HepG2 (cell line): ENCODE measurements around the gene FGF21. TPM values are rescaled to one million over a fixed set of nuclear protein-coding genes. Genes with fewer than 3 reads are reported as not detected.
A peak's percentile ranks its signal among the peaks of the same experiment; 100 is the strongest.

Source experiments
- ATAC-seq: fragments of 200-7000 bp; cut with Tn5 transposase; 3 replicates; pipeline ENCODE4 v1.9.1; 2020; ENCODE audit warnings: mild to moderate bottlenecking, moderate library complexity
- BruUV-seq: library from RNA; stranded (reverse); fragments of 400-500 nt; replicated peaks from 2 replicates; lab custom pipeline; 2021; lab: Mats Ljungman, UMichigan
- CTCF ChIA-PET: fragments of 300-600 bp; formaldehyde crosslinking; extraction: SDS; loops from one replicate; lab custom pipeline; 2021; ENCODE audit warnings: low total read pairs, inconsistent platforms, low intra/inter-chr PET ratio; lab: Yijun Ruan, JAX
- POLR2A ChIA-PET: fragments of 350-600 bp; sonication (Branson Sonifier 250); formaldehyde crosslinking; loops from one replicate; lab custom pipeline; 2020; ENCODE audit warnings: antibody characterized with exemption, inconsistent platforms; lab: Yijun Ruan, JAX
- DNase-seq: peaks from one replicate; pipeline ENCODE4 v3.0.0-alpha.2; 2015; ENCODE audit warnings: low spot score
- FAIRE-seq: peaks from 3 replicates; lab custom pipeline; 2011; peaks lifted over from hg19 to GRCh38; lab: Jason Lieb, UNC
- H2AFZ ChIP-seq: one replicate; pipeline ENCODE4 v1.6.1; 2011; ENCODE audit warnings: low read length, inconsistent platforms
- H3K27ac ChIP-seq: fragments of 300-600 bp; 3 replicates; pipeline ENCODE4 v1.8.0; 2011; ENCODE audit warnings: mixed run types, mild to moderate bottlenecking, mixed read lengths, low read length, inconsistent platforms; ENCODE audit not compliant: insufficient read depth; ENCODE audit errors: extremely low read length
- H3K27me3 ChIP-seq, 2 experiments: fragments of 200-600 bp in 1 of 2; 2 replicates in 1 of 2; 3 replicates in 1 of 2; pipeline versions ENCODE4 v1.6.0 to v1.8.0; 2011; ENCODE audit warnings: low read length in 2 of 2, mild to moderate bottlenecking in 2 of 2, moderate library complexity in 2 of 2, inconsistent platforms in 1 of 2; ENCODE audit not compliant: insufficient read depth in 2 of 2, control insufficient read depth in 1 of 2
- H3K36me3 ChIP-seq, 2 experiments: fragments of 200-600 bp in 1 of 2; replicated peaks in 1 of 2; 2 replicates in 1 of 2; 3 replicates in 1 of 2; pipeline versions ENCODE4 v1.5.1 to v1.8.0; 2011; ENCODE audit warnings: low read length in 2 of 2, inconsistent platforms in 1 of 2; ENCODE audit not compliant: insufficient read depth in 2 of 2, control insufficient read depth in 1 of 2
- H3K4me1 ChIP-seq: 2 replicates; pipeline ENCODE4 v1.5.1; 2012; ENCODE audit warnings: low read length, inconsistent platforms; ENCODE audit not compliant: insufficient read depth
- H3K4me2 ChIP-seq: 2 replicates; pipeline ENCODE4 v1.6.0; 2011; ENCODE audit warnings: low read depth, low read length, inconsistent platforms
- H3K4me3 ChIP-seq, 3 experiments: fragments of 200-600 bp in 1 of 3; sonication (generic), shearing (Covaris generic) in 1 of 3; replicated peaks in 1 of 3; 2 replicates each; pipeline ENCODE4 v1.5.1; 2011 to 2016; ENCODE audit warnings: low read length in 3 of 3, inconsistent platforms in 2 of 3, low read depth in 2 of 3, mild to moderate bottlenecking in 2 of 3, control low read depth in 1 of 3, mixed read lengths in 1 of 3; ENCODE audit not compliant: insufficient read depth in 1 of 3
- H3K79me2 ChIP-seq: one replicate; pipeline ENCODE4 v1.6.1; 2011; ENCODE audit warnings: low read length, inconsistent platforms; ENCODE audit not compliant: insufficient read depth
- H3K9ac ChIP-seq: 2 replicates; pipeline ENCODE4 v1.6.0; 2011; ENCODE audit warnings: mild to moderate bottlenecking, low read depth, low read length, inconsistent platforms; ENCODE audit not compliant: insufficient read depth
- H3K9me3 ChIP-seq: 2 replicates; pipeline ENCODE4 v1.5.1; 2012; ENCODE audit warnings: mild to moderate bottlenecking, low read length
- H4K20me1 ChIP-seq: 2 replicates; pipeline ENCODE4 v1.6.0; 2011; ENCODE audit warnings: inconsistent platforms, mild to moderate bottlenecking, low read length, moderate library complexity; ENCODE audit not compliant: insufficient read depth
- EZH2 ChIP-seq: conservative IDR thresholded peaks from 2 replicates; pipeline ENCODE4 v1.6.1; 2012; ENCODE audit warnings: mild to moderate bottlenecking, low read depth, low read length, moderate library complexity
- HNF4G ChIP-seq, 2 experiments: sonication (generic) in 1 of 2; formaldehyde crosslinking in 1 of 2; IDR thresholded peaks; 2 replicates each; pipeline versions ENCODE4 v1.4.0 to v1.6.1; 2011 to 2020; ENCODE audit warnings: borderline replicate concordance in 2 of 2, low read depth in 2 of 2, mild to moderate bottlenecking in 2 of 2, low read length in 1 of 2, missing genetic modification reagents in 1 of 2, moderate library complexity in 1 of 2
- ZFX ChIP-seq: sonication (generic); formaldehyde crosslinking; IDR thresholded peaks from 2 replicates; pipeline ENCODE4 v1.4.0; 2020; ENCODE audit warnings: mild to moderate bottlenecking, low read depth, missing genetic modification reagents, moderate library complexity
- ZSCAN31 ChIP-seq: sonication (generic); formaldehyde crosslinking; IDR thresholded peaks from 2 replicates; pipeline ENCODE4 v1.5.0; 2020; ENCODE audit warnings: low read depth, mild to moderate bottlenecking, missing genetic modification reagents
- WGBS: methylation state at CpG from one replicate; pipeline ENCODE4 v1.1.6; 2017; ENCODE audit warnings: low lambda C conversion rate; 5-methylcytosine and 5-hydroxymethylcytosine counted together
- in situ Hi-C: cut with HindIII; loops from 2 replicates; pipeline ENCODE4 v1.10.0; 2017; ENCODE audit warnings: low pct_unique_long_range_greater_than_20kb; ENCODE audit not compliant: extremely low pct_ligation_motif_present
- intact Hi-C: fragments of 100-400 bp; cut with micrococcal nuclease; formaldehyde crosslinking; loops from one replicate; pipeline ENCODE4 v1.10.0; 2022; ENCODE audit not compliant: unreplicated experiment
- polyA plus RNA-seq, 8 experiments: library from polyadenylated mRNA; depleted of rRNA in 3 of 8; stranded (reverse) in 7 of 8; unstranded in 1 of 8; fragments of >200 nt; fragmentation: Illumina TruSeq in 4 of 8; extraction: Trizol in 4 of 8; gene quantifications; 2 replicates each; pipeline versions ENCODE4 v1.2.1 to v1.2.3, GENCODE V29; 2011 to 2016; ENCODE audit warnings: low read depth in 4 of 8, missing spikeins in 1 of 8, mixed read lengths in 1 of 8; ENCODE audit not compliant: insufficient read depth in 1 of 8
- total RNA-seq, 5 experiments: library from RNA; depleted of rRNA; stranded (reverse); fragments of >200 nt; fragmentation: Illumina TruSeq; extraction: Trizol; gene quantifications; 2 replicates each; pipeline ENCODE4 v1.2.3, GENCODE V29; 2016; ENCODE audit warnings: low read depth in 1 of 5
- TF ChIP-seq, protein P1 (sequence below): fragments of 450-650 bp; IDR thresholded peaks from 2 replicates; pipeline ENCODE4 v1.6.1; 2016
- TF ChIP-seq, protein P2 (sequence below), 2 experiments: sonication (generic) in 1 of 2; formaldehyde crosslinking in 1 of 2; IDR thresholded peaks; 2 replicates each; pipeline versions ENCODE4 v1.5.1 to v1.6.1; 2011 to 2020; ENCODE audit warnings: borderline replicate concordance in 1 of 2, low read depth in 1 of 2, low read length in 1 of 2, mild to moderate bottlenecking in 1 of 2, missing genetic modification reagents in 1 of 2, moderate library complexity in 1 of 2
- TF ChIP-seq, protein P3 (sequence below): sonication (generic); formaldehyde crosslinking; IDR thresholded peaks from 2 replicates; pipeline ENCODE4 v1.4.0; 2020; ENCODE audit warnings: missing genetic modification reagents
- TF ChIP-seq, protein P4 (sequence below): sonication (generic); formaldehyde crosslinking; IDR thresholded peaks from 2 replicates; pipeline ENCODE4 v1.5.1; 2020; ENCODE audit warnings: missing genetic modification reagents, mild to moderate bottlenecking, borderline replicate concordance

The FGF21 gene
- total and polyA plus RNA-seq, 2 of the 13 experiments (the other 11 are each of a cell fraction or from before 2014, with no cell fraction given) = 0.17 TPM; not detected in 1

DNA sequence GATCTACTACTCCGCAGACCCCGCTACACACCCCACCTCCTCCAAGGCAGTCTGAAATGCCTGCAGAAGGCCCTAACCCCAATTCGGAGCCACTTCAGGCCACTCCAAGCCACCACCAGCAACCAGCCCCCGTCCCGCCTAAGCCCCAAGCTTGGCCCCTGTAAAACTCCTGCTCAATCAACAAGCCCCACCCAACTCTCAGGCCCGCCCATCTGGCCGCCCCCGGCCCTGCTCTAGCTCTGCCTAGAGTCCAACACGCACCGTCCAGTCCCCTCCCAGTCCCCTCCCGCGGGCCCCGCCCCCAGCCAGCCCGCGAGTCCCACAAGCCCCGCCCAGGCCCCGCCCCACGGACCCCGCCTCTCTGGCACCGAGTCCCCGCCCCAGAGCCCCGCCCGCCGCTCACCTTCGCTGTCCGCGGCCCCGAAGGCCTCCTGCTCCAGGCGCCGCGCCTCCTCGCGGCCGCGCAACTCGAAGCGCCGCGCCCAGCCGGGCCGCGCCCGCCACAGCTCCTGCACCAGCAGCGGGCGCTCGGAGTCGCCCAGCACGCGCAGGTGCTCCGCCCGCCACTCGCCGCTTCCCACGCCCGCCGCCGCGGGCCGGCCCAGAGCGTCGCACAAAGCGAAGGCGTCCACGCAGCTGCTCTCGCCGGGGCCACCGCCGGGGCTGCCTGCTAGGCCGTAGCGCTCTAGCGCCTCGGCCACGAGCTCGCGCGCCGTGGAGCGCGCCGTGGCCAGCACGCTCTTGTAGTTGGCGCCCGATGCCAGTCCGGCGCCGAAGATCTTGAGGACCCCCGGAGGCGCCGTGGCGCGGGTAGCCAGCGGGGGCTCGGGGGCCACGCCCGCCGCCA lies 16.5 kb upstream of the FGF21 start:
- peak overlapping the region; percentile 98 for H3K4me2 ChIP-seq
- H3K27ac ChIP-seq = peak overlapping the region; percentile 94
- peak; percentile 39 for FAIRE-seq
- H3K79me2 ChIP-seq = no peaks in the 10 kb centered on the region
- peak overlapping the region; percentile 44 for H2AFZ ChIP-seq
- no peaks in the 10 kb centered on the region for H4K20me1 ChIP-seq
- ChIA-PET POLR2A (interaction anchor here (0.5 to 2.1 kb wide), 17 partner anchors 10 to 237 kb away, joined by 3 to 40 read pairs (median 4); partner anchors contain the start of genes CA11, FUT2, MAMSTR and PPP1R15A), CTCF (interaction anchor here (1.3 to 1.7 kb wide), 5 partner anchors 25 to 92 kb away, joined by 6 to 18 read pairs (median 10); partner anchors contain the start of gene CA11)
- ATAC-seq = peak; percentile 96
- H3K36me3 ChIP-seq = no peaks in the 10 kb centered on the region
- 0% methylated on average over 7 of the region's 96 CpGs for WGBS
- peaks cover 38% of the 10 kb centered on the region for H3K4me1 ChIP-seq
- peak overlapping the region; percentile 81 for H3K9ac ChIP-seq
- BruUV-seq = no TSS peak
- DNase-seq = peak; percentile 92
- in situ Hi-C loops (no loop called here), intact Hi-C loops (loop anchor here (1.0 kb wide), 2 partner anchors 24 to 63 kb away; no protein-coding TSS in a partner anchor)
- peak overlapping the region; percentile 53 to 89 (median 81) for H3K4me3 ChIP-seq
- H3K9me3 ChIP-seq = no peaks in the 10 kb centered on the region
- peaks cover 0 to 1% of the 10 kb centered on the region in 2 experiments; a peak in 1 of 5 replicates for H3K27me3 ChIP-seq
- TF ChIP-seq ZSCAN31 (CRISPR knock-in tag) = peak; percentile 77
- TF ChIP-seq EZH2 = no peak
- peak; percentile 4; the same call in 1 of the 2 replicates for TF ChIP-seq HNF4G (IDR thresholded peaks at IDR 0.05; ENCODE audit: borderline replicate concordance, low read depth, low read length)
- TF ChIP-seq HNF4G (CRISPR knock-in tag; IDR thresholded peaks at IDR 0.05; ENCODE audit: borderline replicate concordance, low read depth) = no peak
- TF ChIP-seq, protein P1, sequence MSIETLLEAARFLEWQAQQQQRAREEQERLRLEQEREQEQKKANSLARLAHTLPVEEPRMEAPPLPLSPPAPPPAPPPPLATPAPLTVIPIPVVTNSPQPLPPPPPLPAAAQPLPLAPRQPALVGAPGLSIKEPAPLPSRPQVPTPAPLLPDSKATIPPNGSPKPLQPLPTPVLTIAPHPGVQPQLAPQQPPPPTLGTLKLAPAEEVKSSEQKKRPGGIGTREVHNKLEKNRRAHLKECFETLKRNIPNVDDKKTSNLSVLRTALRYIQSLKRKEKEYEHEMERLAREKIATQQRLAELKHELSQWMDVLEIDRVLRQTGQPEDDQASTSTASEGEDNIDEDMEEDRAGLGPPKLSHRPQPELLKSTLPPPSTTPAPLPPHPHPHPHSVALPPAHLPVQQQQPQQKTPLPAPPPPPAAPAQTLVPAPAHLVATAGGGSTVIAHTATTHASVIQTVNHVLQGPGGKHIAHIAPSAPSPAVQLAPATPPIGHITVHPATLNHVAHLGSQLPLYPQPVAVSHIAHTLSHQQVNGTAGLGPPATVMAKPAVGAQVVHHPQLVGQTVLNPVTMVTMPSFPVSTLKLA = no peak
- TF ChIP-seq, protein P2, sequence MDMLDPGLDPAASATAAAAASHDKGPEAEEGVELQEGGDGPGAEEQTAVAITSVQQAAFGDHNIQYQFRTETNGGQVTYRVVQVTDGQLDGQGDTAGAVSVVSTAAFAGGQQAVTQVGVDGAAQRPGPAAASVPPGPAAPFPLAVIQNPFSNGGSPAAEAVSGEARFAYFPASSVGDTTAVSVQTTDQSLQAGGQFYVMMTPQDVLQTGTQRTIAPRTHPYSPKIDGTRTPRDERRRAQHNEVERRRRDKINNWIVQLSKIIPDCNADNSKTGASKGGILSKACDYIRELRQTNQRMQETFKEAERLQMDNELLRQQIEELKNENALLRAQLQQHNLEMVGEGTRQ (IDR thresholded peaks at IDR 0.05; ENCODE audit: low read depth, low read length) = no peak
- TF ChIP-seq, protein P2 (CRISPR knock-in tag; IDR thresholded peaks at IDR 0.05; ENCODE audit: borderline replicate concordance) = no peak
- TF ChIP-seq, protein P3, sequence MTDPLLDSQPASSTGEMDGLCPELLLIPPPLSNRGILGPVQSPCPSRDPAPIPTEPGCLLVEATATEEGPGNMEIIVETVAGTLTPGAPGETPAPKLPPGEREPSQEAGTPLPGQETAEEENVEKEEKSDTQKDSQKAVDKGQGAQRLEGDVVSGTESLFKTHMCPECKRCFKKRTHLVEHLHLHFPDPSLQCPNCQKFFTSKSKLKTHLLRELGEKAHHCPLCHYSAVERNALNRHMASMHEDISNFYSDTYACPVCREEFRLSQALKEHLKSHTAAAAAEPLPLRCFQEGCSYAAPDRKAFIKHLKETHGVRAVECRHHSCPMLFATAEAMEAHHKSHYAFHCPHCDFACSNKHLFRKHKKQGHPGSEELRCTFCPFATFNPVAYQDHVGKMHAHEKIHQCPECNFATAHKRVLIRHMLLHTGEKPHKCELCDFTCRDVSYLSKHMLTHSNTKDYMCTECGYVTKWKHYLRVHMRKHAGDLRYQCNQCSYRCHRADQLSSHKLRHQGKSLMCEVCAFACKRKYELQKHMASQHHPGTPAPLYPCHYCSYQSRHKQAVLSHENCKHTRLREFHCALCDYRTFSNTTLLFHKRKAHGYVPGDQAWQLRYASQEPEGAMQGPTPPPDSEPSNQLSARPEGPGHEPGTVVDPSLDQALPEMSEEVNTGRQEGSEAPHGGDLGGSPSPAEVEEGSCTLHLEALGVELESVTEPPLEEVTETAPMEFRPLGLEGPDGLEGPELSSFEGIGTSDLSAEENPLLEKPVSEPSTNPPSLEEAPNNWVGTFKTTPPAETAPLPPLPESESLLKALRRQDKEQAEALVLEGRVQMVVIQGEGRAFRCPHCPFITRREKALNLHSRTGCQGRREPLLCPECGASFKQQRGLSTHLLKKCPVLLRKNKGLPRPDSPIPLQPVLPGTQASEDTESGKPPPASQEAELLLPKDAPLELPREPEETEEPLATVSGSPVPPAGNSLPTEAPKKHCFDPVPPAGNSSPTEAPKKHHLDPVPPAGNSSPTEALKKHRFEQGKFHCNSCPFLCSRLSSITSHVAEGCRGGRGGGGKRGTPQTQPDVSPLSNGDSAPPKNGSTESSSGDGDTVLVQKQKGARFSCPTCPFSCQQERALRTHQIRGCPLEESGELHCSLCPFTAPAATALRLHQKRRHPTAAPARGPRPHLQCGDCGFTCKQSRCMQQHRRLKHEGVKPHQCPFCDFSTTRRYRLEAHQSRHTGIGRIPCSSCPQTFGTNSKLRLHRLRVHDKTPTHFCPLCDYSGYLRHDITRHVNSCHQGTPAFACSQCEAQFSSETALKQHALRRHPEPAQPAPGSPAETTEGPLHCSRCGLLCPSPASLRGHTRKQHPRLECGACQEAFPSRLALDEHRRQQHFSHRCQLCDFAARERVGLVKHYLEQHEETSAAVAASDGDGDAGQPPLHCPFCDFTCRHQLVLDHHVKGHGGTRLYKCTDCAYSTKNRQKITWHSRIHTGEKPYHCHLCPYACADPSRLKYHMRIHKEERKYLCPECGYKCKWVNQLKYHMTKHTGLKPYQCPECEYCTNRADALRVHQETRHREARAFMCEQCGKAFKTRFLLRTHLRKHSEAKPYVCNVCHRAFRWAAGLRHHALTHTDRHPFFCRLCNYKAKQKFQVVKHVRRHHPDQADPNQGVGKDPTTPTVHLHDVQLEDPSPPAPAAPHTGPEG (CRISPR knock-in tag) = 0 out of 2 replicates have a peak, but pooled peaks have one; percentile 36
- peak; percentile 92 for TF ChIP-seq ZFX (CRISPR knock-in tag)
- TF ChIP-seq, protein P4, sequence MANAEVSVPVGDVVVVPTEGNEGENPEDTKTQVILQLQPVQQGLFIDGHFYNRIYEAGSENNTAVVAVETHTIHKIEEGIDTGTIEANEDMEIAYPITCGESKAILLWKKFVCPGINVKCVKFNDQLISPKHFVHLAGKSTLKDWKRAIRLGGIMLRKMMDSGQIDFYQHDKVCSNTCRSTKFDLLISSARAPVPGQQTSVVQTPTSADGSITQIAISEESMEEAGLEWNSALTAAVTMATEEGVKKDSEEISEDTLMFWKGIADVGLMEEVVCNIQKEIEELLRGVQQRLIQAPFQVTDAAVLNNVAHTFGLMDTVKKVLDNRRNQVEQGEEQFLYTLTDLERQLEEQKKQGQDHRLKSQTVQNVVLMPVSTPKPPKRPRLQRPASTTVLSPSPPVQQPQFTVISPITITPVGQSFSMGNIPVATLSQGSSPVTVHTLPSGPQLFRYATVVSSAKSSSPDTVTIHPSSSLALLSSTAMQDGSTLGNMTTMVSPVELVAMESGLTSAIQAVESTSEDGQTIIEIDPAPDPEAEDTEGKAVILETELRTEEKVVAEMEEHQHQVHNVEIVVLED (CRISPR knock-in tag) = no peak
